SU-DHL-6 (cell line): Measurements from ENCODE around the gene C3orf18.

Experiments used
- CTCF ChIP-seq: fragments of 200-600 bp; sonication (generic); IDR thresholded peaks from one replicate; pipeline ENCODE4 v1.5.1; 2017; ENCODE audit warnings: antibody characterized with exemption, mild to moderate bottlenecking, low read length, moderate library complexity; ENCODE audit not compliant: insufficient read depth, poor library complexity, severe bottlenecking
- EZH2phosphoT487 ChIP-seq: fragments of 200-600 bp; sonication (generic), shearing (Covaris generic); conservative IDR thresholded peaks from 2 replicates; pipeline ENCODE4 v1.6.1; 2018; ENCODE audit warnings: mild to moderate bottlenecking, antibody characterized with exemption, low read length, moderate library complexity, mixed read lengths

GRCh38 chr3:50600141-50600753 lies 32.7 kb upstream of the C3orf18 start:
- TF ChIP-seq CTCF (no peak), EZH2phosphoT487 (no peak)
